Right atrium auricular region (tissue), 2 donors: ENCODE measurements around the gene TUBB4B. TPM values are rescaled to one million over a fixed set of nuclear protein-coding genes. Genes with fewer than 3 reads are reported as not detected.

ENCODE experiments used
- DNase-seq: peaks from one replicate; pipeline ENCODE4 v3.0.0-alpha.2; 2019; ENCODE audit warnings: low spot score
- H3K27ac ChIP-seq, 2 donors: fragments of 200-600 bp; sonication (generic); 1 replicate in 1 of 2; 2 replicates in 1 of 2; pipeline ENCODE4 v1.5.1; 2016 to 2019
- H3K27me3 ChIP-seq, 2 donors: fragments of 200-600 bp; sonication (generic); one replicate each; pipeline versions ENCODE4 v1.5.1 to v1.6.0; 2017 to 2019
- H3K36me3 ChIP-seq: fragments of 200-600 bp; sonication (generic); one replicate; pipeline ENCODE4 v1.5.1; 2016
- H3K4me1 ChIP-seq, 2 donors: fragments of 200-600 bp; sonication (generic); one replicate each; pipeline versions ENCODE4 v1.5.1 to v1.6.0; 2017 to 2019
- H3K4me3 ChIP-seq, 2 donors: fragments of 200-600 bp; sonication (generic); 1 replicate in 1 of 2; 2 replicates in 1 of 2; pipeline ENCODE4 v1.5.1; 2017 to 2019; ENCODE audit warnings: mild to moderate bottlenecking in 1 of 2, moderate library complexity in 1 of 2
- H3K9me3 ChIP-seq, 2 donors: fragments of 200-600 bp; sonication (generic); one replicate each; pipeline ENCODE4 v1.5.1; 2019
- total RNA-seq, 2 donors: library from RNA; depleted of rRNA; stranded (reverse); fragments of >200 nt; gene quantifications; one replicate each; pipeline ENCODE4 v1.1.0, GENCODE V29; 2016
- TF ChIP-seq, protein P1 (sequence below), 2 donors: fragments of 200-600 bp; sonication (generic); IDR thresholded peaks; one replicate each; pipeline ENCODE4 v1.5.1; 2019; ENCODE audit warnings: antibody characterized with exemption in 2 of 2

TUBB4B gene
- total RNA-seq, 2 donors from 2014 or later = 310 to 394 TPM

DNA sequence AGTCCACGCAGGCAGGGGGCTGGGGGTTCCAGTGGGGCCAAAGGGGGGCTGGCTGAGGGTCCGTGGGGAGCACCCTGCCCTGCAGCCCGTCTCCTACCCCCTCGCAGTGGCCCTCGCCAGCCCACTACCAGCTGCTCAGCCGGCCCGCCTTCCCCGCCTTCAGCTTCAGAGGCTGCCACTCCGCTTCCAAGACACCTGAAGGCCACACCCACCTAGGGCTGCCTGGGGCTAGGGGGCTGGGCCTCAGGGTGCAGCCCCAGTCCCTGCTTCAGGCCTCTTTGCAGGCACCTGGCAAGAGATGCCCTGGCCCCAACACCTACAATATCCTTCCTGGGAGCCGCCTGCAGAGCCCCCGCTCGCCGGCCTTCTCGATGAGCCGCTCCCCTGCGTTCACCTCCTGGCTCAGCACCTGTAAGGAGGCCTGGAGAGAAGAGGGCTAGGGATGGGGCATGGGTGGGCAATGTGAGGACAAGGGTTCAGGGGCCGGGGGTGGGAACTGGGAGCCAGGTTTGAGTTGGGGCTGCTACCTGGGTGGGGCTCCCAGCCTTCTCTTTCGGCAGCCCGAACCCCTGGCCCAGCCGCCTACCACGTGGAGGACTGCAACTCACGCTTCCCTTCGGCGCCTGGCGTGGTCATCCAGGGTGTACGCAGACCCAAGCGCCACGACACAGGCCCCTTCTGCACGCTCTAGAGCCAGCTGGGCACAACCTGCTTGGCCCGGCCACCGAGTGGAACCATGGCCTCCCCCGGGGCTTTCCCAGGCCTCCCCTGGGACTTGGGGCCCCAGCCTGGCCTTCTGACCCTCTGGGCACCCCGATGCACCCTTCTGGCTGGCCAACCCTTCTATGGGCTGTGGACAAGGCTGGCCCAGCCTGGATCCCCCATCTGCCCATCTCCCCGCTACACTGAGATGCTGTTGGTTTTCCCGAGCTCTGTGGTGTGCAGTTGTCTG is 11.7 kb downstream of the TUBB4B start:
- Histone ChIP-seq H3K4me3 (no peak overlapping the region), H3K36me3 (peaks cover 4% of the 10 kb centered on the region), H3K4me1 (peaks cover 0 to 40% of the 10 kb centered on the region in 2 donors), H3K9me3 (no peaks in the 10 kb centered on the region), H3K27ac (no peak overlapping the region), H3K27me3 (no peaks in the 10 kb centered on the region)
- DNase-seq = no peak
- TF ChIP-seq, protein P1, sequence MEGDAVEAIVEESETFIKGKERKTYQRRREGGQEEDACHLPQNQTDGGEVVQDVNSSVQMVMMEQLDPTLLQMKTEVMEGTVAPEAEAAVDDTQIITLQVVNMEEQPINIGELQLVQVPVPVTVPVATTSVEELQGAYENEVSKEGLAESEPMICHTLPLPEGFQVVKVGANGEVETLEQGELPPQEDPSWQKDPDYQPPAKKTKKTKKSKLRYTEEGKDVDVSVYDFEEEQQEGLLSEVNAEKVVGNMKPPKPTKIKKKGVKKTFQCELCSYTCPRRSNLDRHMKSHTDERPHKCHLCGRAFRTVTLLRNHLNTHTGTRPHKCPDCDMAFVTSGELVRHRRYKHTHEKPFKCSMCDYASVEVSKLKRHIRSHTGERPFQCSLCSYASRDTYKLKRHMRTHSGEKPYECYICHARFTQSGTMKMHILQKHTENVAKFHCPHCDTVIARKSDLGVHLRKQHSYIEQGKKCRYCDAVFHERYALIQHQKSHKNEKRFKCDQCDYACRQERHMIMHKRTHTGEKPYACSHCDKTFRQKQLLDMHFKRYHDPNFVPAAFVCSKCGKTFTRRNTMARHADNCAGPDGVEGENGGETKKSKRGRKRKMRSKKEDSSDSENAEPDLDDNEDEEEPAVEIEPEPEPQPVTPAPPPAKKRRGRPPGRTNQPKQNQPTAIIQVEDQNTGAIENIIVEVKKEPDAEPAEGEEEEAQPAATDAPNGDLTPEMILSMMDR (IDR thresholded peaks at IDR 0.05) = no peak

DNA sequence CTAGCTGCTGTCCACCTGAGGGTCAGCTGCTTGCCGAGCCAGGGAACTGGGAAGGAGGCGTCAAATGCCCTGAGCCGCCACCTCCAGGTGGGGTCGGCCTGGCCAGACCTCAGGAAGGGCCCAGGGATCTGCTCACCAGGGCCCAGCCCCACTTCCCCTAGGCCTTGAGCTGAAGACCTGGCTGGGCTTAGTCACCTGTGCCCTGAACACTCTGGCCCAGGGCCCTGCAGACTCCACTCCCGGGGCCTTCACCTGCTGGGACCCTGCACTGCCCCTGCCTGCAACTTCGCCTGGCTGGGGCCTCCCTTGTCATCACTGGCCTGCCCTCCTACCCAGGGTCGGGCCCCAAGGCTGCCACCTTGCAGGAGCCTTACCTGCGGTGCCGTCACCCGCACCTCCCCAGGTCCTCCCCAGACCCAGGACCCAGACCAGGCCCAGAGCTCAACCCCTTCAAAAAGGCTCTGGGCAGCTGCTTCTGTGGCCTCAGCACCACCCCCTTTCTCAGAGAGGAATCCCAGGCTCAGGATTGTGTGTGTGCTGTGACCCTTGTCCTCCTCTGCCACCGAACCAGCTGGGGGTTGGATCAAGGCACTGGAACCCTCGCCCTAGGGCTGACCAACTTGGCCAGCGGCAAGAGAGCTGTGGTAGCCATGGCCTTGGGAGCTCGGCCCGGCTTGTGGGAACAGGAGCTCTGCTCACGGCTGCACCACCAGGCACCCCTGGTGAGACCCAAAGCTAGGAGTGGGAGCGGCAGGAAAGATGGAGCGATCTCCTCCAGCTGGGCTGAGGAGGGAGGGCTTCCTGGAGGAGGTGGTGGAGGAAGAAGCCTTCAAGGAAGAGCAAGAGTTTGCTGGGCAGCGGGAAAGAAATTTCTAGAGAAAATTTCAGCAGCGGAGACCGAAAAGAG is 12.9 kb downstream of the TUBB4B start:
- no peak for DNase-seq

DNA sequence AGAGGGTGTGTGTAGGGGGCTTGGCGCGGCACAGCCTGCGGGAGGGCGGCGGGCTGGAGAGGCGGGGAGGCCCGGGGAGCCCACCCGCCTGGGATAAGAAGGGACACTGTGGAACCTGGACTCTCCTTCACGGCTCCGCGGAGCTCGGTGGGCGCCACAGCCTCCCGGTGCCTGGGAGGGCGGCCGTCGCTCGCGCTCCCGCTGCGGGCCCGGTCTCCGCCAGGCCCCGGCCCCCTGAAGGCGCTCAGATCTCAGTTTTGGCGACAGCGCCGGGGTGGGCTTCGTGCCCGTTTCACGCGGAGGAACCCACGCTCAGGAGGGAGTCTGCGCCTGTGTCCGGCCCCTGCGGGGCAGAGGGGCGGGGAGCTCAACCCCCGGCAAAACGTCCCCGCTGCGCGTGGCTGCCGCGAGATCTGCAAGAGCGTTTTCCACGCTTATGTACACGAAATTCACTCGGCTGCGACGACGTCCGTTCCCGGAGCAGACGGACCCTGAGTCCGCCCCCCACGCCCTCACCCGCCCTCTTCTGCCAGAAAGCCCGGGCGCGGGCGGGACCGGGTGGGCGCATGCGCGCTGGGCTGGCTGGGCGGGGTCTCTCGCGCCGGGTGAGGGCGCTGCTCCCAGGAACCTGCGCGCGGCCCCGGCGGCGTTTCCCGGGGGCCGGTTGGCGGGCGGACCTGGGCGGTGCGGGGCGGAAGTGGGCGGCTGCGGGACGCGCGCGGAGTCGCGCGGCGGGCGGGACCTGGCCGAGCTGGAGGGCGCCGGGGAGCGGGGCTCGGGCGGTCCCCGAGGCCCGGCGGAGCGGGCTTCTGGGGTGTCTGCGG is 13.7 kb downstream of the TUBB4B start, which contains the start of gene NELFB:
NELFB (plus strand) TSS at position 704 of the 824 bp plus-strand sequence.
- Histone ChIP-seq H3K4me3 (peak within 1 kb of the TSS; percentile 77 to 79), H3K27me3 (no peaks in the 10 kb centered on the region), H3K9me3 (no peaks in the 10 kb centered on the region), H3K4me1 (peaks cover 0 to 37% of the 10 kb centered on the region in 2 donors), H3K36me3 (peaks cover 4% of the 10 kb centered on the region), H3K27ac (peak within 1 kb of the TSS; percentile 76 to 84)
- TF ChIP-seq, protein P1 (IDR thresholded peaks at IDR 0.05) = peak in 1 of 2 donors; percentile 43
- peak; percentile 89 for DNase-seq

More for the DNA sequence above, 12.9 kb downstream of the TUBB4B start:
- H3K4me3 ChIP-seq = peak overlapping the region; percentile 68 to 77
- TF ChIP-seq, protein P1 (IDR thresholded peaks at IDR 0.05) = no peak
- H3K9me3 ChIP-seq = no peaks in the 10 kb centered on the region
- H3K27ac ChIP-seq = peak overlapping the region; percentile 76 to 84
- H3K27me3 ChIP-seq = no peaks in the 10 kb centered on the region
- peaks cover 0 to 40% of the 10 kb centered on the region in 2 donors for H3K4me1 ChIP-seq
- H3K36me3 ChIP-seq = peaks cover 4% of the 10 kb centered on the region

DNA sequence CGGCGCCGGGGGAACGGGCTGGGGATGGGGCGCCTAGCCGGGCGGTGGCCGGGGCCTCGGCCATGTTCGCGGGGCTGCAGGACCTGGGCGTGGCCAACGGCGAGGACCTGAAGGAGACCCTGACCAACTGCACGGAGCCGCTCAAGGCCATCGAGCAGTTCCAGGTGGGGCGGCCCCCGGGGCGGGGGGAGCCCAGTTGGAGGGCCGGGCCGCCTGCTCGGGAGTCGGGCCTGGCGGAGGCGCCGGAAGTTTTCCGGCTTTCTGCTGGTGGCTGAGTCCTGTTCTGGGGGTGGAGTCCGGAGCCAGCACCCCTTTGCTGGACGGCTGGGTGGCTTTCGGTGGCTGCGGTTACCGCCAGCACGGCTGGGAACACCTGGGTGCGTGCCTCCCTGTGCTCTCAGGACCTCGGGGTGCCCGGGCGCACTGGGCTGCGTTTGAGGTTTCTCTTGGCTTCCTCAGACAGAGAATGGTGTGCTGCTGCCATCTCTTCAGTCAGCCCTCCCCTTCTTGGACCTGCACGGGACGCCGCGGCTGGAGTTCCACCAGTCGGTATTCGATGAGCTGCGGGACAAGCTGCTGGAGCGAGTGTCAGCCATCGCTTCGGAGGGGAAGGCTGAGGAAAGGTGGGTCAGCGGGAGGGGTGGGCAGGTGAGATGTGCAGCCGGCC is 14.5 kb downstream of the TUBB4B start:
- Histone ChIP-seq H3K9me3 (no peaks in the 10 kb centered on the region), H3K27ac (peak overlapping the region; percentile 48 to 84), H3K4me1 (peaks cover 0 to 29% of the 10 kb centered on the region in 2 donors), H3K4me3 (peak overlapping the region; percentile 77 to 79), H3K27me3 (no peaks in the 10 kb centered on the region), H3K36me3 (peaks cover 4% of the 10 kb centered on the region)
- DNase-seq = no peak
- TF ChIP-seq, protein P1 (IDR thresholded peaks at IDR 0.05) = no peak
